DMS153 treated with DMSO at 0.1 percent for 48 hours (cell line): ENCODE data around the gene NEK1.
"Not testable (repeated sequence)": the region's sequence is repeated elsewhere in the genome, so short reads cannot be mapped to it uniquely, and the experiment has no call there.

Experiments used
- DNase-seq: peaks from one replicate; lab custom pipeline; 2025; ENCODE audit not compliant: unreplicated experiment; lab: John Stamatoyannopoulos, UW

Gene NEK1

DNA sequence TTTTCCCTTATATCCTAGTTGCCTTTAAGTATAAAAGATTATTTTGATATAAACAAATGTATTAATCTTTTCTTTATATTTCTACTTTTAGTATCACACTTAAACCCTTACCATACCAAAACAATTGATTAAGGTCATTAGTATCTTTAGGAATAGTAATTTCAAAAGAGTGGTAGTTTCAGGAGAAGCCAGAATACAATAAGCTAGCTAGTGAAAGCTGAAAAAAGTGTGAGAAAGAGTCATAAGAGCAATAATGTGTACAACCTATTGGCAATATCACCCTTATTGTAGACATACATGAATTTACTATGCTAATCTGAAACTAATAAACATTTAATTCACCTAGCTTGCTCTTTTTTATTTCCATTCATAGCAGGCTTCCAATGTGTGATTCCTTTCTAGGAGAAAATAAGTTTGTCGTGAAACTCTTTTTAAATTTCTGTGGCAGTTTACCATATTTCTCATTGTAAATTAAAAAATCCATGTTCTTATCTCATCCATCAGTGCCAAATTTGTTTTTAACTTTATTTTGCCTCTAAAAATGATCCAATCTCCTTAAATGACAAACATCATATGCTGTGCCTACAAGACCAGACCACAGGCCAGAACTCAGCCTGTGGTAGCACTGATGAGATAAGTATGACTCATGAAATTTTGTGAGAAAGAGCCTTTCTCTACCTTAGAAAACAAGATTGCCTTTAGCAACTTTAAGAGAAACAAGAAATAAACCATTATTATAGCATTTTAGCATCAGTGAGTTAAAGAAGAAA lies 8.1 kb downstream of the NEK1 start:
- DNase-seq, result no peak

DNA sequence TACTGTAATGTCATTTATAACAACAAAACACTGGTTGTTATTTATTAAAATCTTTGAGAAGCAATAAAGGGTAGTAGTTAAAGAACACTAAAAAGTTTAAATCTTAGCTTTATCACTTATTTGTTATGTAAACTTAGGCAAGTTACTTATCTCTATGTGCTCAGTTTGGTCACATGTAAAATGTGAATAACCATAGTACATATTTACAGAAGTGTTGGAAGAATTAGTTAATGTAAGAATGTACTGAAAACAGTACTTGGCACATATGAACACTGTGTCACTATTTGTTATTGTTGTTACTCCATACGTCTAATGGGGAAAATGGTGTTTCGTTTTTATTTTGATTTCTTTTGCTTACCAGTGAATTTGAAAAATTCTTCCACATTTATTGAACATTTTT lies 9.1 kb downstream of the NEK1 start:
- no peak for DNase-seq

GRCh38 chr4:169601016-169601771 lies 11.2 kb downstream of the NEK1 start:
- no peak for DNase-seq

- no peak for DNase-seq
Measured at GRCh38 chr4:169594560-169595195, 17.7 kb downstream of the NEK1 start.

DNA sequence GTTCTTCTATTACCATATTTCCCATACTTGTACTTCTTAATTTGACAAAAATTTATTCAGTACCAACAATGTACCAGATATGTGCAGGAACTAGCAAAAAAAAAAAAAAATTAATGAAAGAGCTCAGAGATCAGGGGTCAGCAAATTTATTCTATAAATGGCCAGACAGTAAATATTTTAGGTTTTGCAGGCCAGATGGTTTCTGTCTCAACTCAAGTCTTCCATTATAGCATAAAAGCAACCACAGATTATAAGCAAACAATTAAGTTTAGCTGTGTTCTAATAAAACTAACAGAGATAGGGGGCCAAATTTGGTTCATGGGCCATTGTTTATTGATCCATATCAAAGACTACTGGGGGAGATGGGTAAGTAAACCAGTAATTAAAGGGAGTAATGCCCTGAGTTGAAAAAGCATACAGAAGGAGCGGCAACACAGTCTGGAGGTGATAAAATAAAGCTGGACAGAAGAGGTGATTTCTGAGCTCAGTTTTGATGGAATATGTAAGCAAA lies 19.3 kb downstream of the NEK1 start:
- DNase-seq, result no peak

DNA sequence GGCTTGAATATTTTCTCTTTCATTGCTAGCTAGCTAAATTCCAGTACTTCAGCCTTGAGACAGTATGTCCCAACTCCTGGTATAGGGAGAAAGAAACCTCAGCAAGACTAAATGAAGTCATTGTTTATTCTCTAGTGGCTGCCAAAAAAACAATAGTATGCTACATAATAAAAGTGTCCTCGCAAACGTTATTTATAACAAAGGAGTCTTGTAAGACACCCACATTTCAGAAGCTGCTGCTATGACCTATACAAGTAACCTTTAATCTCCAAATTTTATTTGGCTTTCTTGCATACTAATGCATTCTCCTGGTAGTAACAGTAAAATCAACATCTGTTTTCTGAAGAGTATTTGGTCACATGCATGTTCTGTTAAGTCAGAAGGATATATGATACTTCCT lies 28.8 kb downstream of the NEK1 start:
- DNase-seq, result no peak

DNA sequence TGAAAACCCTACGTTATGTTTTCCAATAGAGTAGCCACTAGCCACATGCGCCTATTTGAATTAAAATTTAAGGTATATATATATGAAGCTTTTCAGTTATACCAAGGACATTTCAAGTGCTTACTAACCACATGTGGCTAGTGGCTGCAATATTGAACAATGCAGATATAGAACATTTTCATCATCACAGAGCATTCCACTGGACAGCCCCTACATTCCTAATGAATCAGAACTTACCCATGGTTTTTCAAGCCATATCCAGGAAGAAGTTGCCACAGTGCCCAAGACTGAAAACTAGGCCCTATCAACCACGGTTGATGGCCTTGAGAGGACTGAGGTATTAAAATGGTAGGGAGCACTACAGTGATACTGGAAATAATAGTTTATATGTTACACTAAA lies 29.7 kb downstream of the NEK1 start:
- no peak for DNase-seq

DNA sequence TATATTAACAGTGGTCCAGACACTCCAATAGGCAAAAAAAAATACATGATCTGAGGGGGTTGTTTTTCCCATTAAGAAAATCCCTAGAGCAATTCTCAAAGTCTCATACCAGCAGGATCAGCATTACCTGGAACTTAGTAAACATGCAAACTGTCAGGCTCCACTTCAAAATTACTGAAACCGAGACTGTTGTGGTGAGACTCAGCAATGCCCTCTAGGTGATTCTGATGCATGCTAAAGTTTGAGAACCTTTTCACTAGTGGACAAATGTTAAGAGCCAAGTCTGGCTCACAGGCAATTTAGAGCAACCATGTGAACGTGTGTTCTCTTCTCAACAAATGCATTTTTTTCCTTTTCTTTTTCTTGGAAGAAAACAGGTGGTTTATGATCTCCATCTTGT lies 30.2 kb downstream of the NEK1 start:
- DNase-seq, result no peak

- no peak for DNase-seq
Measured at GRCh38 chr4:169573889-169574288, 38.5 kb downstream of the NEK1 start.

DNA sequence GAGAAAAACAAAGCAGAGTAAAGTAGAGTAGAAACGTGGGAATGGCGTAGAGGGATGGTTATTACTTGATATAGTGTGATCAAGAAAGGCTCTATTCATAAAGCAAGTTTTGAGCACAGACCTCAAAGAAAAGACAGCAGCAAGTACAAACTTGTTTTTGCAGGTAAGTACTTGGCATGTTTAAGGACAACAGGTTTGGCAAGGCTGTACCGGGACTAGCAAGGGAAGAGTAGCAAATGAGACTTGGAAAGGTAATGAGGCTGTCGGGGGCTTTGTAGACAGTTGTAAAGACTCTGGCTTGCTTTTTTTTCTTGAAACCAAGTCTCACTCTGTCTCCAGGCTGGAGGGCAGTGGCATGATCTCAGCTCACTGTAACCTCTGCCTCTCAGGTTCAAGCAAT lies 40.9 kb downstream of the NEK1 start:
- no peak for DNase-seq

DNA sequence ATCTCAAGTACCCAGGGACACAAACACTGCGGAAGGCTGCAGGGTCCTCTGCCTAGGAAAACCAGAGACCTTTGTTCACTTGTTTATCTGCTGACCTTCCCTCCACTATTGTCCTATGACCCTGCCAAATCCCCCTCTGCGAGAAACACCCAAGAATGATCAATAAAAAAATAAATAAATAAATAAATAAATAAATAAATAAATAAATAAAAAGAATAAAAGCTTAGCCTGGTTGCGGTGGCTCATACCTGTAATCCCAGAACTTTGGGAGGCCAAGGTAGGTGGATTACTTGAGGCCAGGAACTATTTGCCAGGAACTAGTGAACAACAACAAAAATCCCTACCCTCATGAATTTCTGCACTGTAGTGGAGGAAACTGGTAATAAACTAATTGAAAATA lies 41.4 kb downstream of the NEK1 start:
- DNase-seq, result not testable (repeated sequence)

GRCh38 chr4:169570266-169570665 lies 42.1 kb downstream of the NEK1 start:
- DNase-seq, result not testable (repeated sequence)

DNA sequence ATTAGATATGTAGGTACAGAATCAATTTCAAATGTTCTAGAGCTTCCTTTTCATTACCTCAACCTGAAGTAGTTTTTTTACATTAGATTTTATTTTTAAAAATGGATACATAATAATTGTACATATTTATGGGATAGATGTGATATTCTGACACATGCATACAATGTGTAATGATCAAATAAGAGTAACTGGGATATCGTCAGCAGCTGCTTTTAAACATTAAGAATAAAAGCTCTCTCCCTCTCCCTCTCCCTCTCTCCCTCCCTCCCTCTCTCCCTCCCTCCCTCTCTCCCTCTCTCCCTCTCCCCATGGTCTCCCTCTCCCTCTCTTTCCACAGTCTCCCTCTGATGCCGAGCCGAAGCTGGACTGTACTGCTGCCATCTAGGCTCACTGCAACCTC lies 43.2 kb downstream of the NEK1 start:
- DNase-seq, result not testable (repeated sequence)

DNA sequence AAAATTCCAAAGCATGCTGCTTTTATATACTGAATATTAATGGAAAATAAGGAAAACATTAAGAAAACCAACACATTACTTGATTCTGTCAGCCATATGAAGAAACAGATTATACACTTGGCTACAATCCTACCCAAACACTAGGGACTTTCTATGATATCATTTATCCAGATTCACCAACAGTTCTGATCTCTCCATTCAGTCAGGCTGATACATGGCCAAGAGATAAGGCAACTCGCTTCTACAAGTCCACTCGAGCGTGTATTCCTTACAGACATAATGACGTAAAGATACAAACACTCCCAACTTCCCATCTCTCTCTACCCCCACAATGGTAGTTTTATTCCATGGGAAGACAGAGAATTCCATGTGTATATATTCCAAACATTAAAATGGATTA lies 44.5 kb downstream of the NEK1 start:
- no peak for DNase-seq

DNA sequence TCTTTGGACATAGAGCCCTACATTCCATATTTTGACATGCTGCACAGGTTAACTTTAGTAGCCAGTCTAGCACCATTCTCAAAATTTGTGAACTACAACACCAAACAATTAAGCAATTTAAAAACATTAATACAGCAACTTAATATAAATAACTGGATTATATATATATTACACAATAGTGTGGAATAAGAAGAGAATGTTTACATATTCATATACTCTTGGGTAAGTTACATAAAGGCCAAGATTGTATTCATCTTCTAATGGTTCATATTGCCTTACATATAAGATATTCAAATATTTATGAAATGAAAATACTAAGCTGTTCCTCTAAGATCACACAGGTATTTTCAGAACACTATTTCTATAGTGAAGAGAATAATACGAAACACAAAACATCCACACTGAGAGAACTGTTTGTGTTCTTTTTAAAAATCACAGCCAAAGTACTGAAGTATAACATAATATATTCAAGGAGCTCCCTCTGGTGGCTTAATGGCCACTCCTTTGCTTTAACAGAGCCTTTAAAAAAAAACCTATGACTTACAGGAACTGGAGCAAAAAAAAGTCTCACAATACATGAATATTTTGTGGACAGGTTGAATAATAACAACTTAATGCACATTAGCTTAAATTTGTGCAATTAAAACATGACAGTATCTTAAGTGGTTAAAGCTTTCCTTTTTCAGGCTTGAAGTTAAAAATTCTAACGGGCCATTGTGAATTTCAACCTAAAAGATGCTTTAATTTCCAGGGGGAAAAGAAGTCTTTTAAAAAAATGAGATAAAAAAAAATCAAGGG lies 46.2 kb downstream of the NEK1 start:
- peak; percentile 20 for DNase-seq

GRCh38 chr4:169565606-169566005 lies 46.8 kb downstream of the NEK1 start:
- DNase-seq, result no peak

- no peak for DNase-seq
Measured at GRCh38 chr4:169557061-169557636, 55.2 kb downstream of the NEK1 start.

- not testable (repeated sequence) for DNase-seq
Measured at GRCh38 chr4:169546548-169546947, 65.8 kb downstream of the NEK1 start.

DNA sequence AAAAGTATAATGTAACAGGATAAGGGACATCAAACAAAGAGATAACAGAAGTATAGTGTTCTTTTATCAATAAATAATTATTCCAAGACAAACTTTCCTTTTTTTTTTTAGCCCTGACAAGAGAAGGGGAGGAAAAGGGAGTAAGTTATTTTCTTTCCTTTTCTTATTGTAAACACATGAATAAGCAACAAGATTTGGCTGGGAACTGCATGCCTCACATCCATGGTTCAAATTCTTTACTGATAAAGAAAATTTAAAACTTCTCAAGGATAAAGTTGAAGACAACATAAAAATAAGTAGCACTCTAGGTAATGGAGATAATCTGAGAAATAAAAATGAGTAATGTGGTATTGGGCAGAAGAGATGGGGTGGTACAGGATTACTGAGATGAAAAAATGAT lies 71.6 kb downstream of the NEK1 start:
- DNase-seq, result no peak

DNA sequence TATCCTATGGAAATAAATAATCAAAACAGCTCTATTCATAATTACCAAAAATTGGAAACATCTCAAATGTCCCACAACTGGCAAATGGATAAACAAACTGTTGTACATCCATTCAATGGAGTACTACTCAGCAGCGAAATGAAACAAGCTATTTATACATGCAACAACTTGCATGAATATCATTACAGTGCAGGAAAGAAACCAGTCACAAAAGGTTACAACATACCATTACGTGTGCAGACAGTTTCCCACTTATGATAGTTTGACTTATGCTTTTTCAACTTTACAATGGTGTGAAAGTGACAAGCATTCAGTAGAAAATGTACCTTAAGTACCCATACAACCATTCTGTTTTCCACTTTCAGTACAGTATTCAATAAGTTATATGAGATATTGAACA lies 82.3 kb downstream of the NEK1 start:
- no peak for DNase-seq

- no peak for DNase-seq
Measured at GRCh38 chr4:169523796-169524195, 88.6 kb downstream of the NEK1 start.
